ENCODE results near the gene FGF7. TPM values are rescaled to one million over a fixed set of nuclear protein-coding genes. Genes with fewer than 3 reads are reported as not detected.

FGF7 gene
- total and polyA plus RNA-seq, 2 of the 8 experiments (the other 6 are each of a cell fraction or from before 2014, with no cell fraction given), result not detected

DNA sequence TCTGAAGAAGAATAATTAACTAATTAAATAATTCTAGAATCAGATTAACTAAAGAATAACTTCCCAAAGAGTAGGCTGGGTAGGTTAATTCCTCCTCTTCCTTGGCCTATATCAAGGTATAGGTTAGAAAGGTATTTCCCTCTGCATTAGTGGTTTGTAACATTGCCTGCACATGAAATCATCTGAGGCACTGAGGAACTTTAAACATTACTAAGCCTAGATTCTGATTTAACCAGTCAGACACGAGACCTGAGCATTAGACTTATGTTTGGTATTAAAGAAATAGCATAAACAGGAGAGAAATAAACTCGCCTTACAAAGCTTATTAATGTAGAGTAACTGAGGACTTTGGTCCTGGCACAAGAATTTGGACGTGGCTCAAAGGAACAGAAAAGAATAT is 84.2 kb downstream of the FGF7 start:
- Histone ChIP-seq H3K4me1 (replicated peaks in 1 of 4; ENCODE audit: control insufficient read depth in 3 of 4, insufficient read depth in 4 of 4, low read length in 3 of 4) (no peaks in the 10 kb centered on the region), H3K14ac (ENCODE audit: insufficient read length) (no peak overlapping the region), H3K27ac (ENCODE audit: low read depth, low read length) (no peak overlapping the region), H3K79me2 (ENCODE audit: control insufficient read depth in 1 of 2, insufficient read depth in 2 of 2, low read length in 2 of 2) (no peaks in the 10 kb centered on the region), H3K4me2 (ENCODE audit: insufficient read depth in 1 of 2, low read depth in 2 of 2, low read length in 2 of 2) (no peak overlapping the region), H4K91ac (replicated peaks; ENCODE audit: insufficient read length, low read length) (no peak overlapping the region), H4K20me1 (replicated peaks in 1 of 2; ENCODE audit: control insufficient read depth in 1 of 2, insufficient read depth in 2 of 2, low read length in 2 of 2) (no peaks in the 10 kb centered on the region), H3K4me3 (ENCODE audit: extremely low read depth in 1 of 4, insufficient read depth in 2 of 4, low read depth in 3 of 4, low read length in 4 of 4) (no peak overlapping the region), H3K23me2 (ENCODE audit: low read depth, low read length) (no peaks in the 10 kb centered on the region), H3K79me1 (ENCODE audit: low read depth, low read length) (no peaks in the 10 kb centered on the region), H2AK5ac (ENCODE audit: low read depth, low read length) (no peak overlapping the region), H3K56ac (replicated peaks; ENCODE audit: insufficient read length, low read depth, low read length) (no peak overlapping the region), H2BK12ac (ENCODE audit: low read depth, low read length) (no peak overlapping the region), H2BK120ac (replicated peaks; ENCODE audit: low read depth, low read length) (no peak overlapping the region), H3K18ac (ENCODE audit: extremely low read depth, low read length) (no peak overlapping the region), H3K9ac (replicated peaks in 1 of 4; ENCODE audit: extremely low read depth in 1 of 4, low read depth in 3 of 4, low read length in 3 of 4) (no peak overlapping the region), H2AFZ (ENCODE audit: low read length) (no peak overlapping the region), H3K9me3 (ENCODE audit: insufficient read depth in 2 of 2, low read depth in 1 of 2, low read length in 1 of 2) (peaks cover 5% of the 10 kb centered on the region in 2 experiments; a peak in 3 of 4 replicates), H2BK5ac (ENCODE audit: low read depth, low read length) (no peak overlapping the region), H4K5ac (ENCODE audit: insufficient read length, low read depth, low read length) (no peak overlapping the region), H3K27me3 (replicated peaks in 1 of 4; ENCODE audit: control insufficient read depth in 3 of 4, extremely low read depth in 1 of 4, insufficient read depth in 3 of 4, low read length in 3 of 4) (no peaks in the 10 kb centered on the region), H2BK20ac (ENCODE audit: low read length) (no peak overlapping the region), H4K8ac (ENCODE audit: extremely low read depth, insufficient read depth, low read length) (no peak overlapping the region), H2BK15ac (ENCODE audit: low read length) (no peak overlapping the region), H3K36me3 (ENCODE audit: control insufficient read depth in 2 of 4, insufficient read depth in 4 of 4, low read length in 3 of 4) (no peaks in the 10 kb centered on the region), H3K23ac (ENCODE audit: insufficient read length) (no peak overlapping the region), H3K4ac (replicated peaks; ENCODE audit: insufficient read length, low read depth, low read length) (no peak overlapping the region)
- FAIRE-seq, result no peak
- ChIA-PET CTCF (ENCODE audit: partially characterized antibody) (no interaction called here), POLR2A (ENCODE audit: partially characterized antibody) (no interaction called here)
- WGBS, 2 experiments (ENCODE audit: extremely low coverage in 1 of 2, insufficient coverage in 1 of 2, insufficient read length in 1 of 2, insufficient replicate concordance in 2 of 2, low coverage in 1 of 2, low lambda C conversion rate in 2 of 2, missing lambda C conversion rate in 1 of 2), result 87% methylated on average over 3 of the region's 3 CpGs; no CpG with 5 or more reads in 1 of the 2 experiments
- no peak for DNase-seq (ENCODE audit: low read depth in 1 of 2, low spot score in 2 of 2)
- TF ChIP-seq, protein P1, sequence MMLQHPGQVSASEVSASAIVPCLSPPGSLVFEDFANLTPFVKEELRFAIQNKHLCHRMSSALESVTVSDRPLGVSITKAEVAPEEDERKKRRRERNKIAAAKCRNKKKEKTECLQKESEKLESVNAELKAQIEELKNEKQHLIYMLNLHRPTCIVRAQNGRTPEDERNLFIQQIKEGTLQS (IDR thresholded peaks at IDR 0.05; ENCODE audit: insufficient read depth, low read depth, low read length), result no peak
- TF ChIP-seq KDM4A (IDR thresholded peaks at IDR 0.05; ENCODE audit: low read depth, low read length, severe bottlenecking), result no peak
- TF ChIP-seq YY1 (IDR thresholded peaks at IDR 0.05; ENCODE audit: low read depth, low read length), result no peak
- no peak for TF ChIP-seq ZNF274 (IDR thresholded peaks at IDR 0.05; ENCODE audit: borderline replicate concordance, extremely low read depth, low read length)
- TF ChIP-seq, protein P2, sequence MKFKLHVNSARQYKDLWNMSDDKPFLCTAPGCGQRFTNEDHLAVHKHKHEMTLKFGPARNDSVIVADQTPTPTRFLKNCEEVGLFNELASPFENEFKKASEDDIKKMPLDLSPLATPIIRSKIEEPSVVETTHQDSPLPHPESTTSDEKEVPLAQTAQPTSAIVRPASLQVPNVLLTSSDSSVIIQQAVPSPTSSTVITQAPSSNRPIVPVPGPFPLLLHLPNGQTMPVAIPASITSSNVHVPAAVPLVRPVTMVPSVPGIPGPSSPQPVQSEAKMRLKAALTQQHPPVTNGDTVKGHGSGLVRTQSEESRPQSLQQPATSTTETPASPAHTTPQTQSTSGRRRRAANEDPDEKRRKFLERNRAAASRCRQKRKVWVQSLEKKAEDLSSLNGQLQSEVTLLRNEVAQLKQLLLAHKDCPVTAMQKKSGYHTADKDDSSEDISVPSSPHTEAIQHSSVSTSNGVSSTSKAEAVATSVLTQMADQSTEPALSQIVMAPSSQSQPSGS (IDR thresholded peaks at IDR 0.05; ENCODE audit: low read length), result no peak
- TF ChIP-seq BACH1 (IDR thresholded peaks at IDR 0.05; ENCODE audit: low read length), result no peak
- no peak for TF ChIP-seq BCL11A (IDR thresholded peaks at IDR 0.05; ENCODE audit: low read depth in 2 of 2, low read length in 2 of 2)
- TF ChIP-seq EZH2 (IDR thresholded peaks at IDR 0.05; ENCODE audit: low read depth, low read length, severe bottlenecking), result no peak
- no peak for TF ChIP-seq SIN3A (conservative IDR thresholded peaks at IDR 0.05 in 1 of 2, IDR thresholded peaks at IDR 0.05 in 1 of 2; ENCODE audit: low read depth in 1 of 2, low read length in 2 of 2)
- TF ChIP-seq GTF2F1 (IDR thresholded peaks at IDR 0.05; ENCODE audit: borderline replicate concordance, low read depth, low read length), result no peak
- TF ChIP-seq SUZ12 (IDR thresholded peaks at IDR 0.05; ENCODE audit: low read length), result no peak
- no peak for TF ChIP-seq EGR1 (IDR thresholded peaks at IDR 0.05; ENCODE audit: borderline replicate concordance, low read depth, low read length)

Measured in H1 (cell line).